WTC11 (cell line): Measurements from ENCODE around the gene RNF126.

Experiments used
- KAT7 ChIP-seq: sonication (generic); formaldehyde crosslinking; IDR thresholded peaks from 2 replicates; pipeline ENCODE4 v1.8.1; 2023; ENCODE audit warnings: missing genetic modification reagents, mild to moderate bottlenecking, borderline replicate concordance
- RELA ChIP-seq: sonication (generic); formaldehyde crosslinking; IDR thresholded peaks from 2 replicates; pipeline ENCODE4 v1.8.1; 2022; ENCODE audit warnings: missing genetic modification reagents, mild to moderate bottlenecking, borderline replicate concordance
- SP1 ChIP-seq: sonication (generic); formaldehyde crosslinking; conservative IDR thresholded peaks from 2 replicates; pipeline ENCODE4 v1.8.1; 2022; ENCODE audit warnings: missing genetic modification reagents
- TF ChIP-seq, protein P1 (sequence below): sonication (generic); formaldehyde crosslinking; IDR thresholded peaks from 2 replicates; pipeline ENCODE4 v1.8.1; 2023; ENCODE audit warnings: mild to moderate bottlenecking, missing genetic modification reagents, moderate library complexity
- TF ChIP-seq, protein P2 (sequence below): fragments of 200-600 bp; IDR thresholded peaks from 2 replicates; pipeline ENCODE4 v1.8.0; 2022; ENCODE audit warnings: antibody characterized with exemption

DNA sequence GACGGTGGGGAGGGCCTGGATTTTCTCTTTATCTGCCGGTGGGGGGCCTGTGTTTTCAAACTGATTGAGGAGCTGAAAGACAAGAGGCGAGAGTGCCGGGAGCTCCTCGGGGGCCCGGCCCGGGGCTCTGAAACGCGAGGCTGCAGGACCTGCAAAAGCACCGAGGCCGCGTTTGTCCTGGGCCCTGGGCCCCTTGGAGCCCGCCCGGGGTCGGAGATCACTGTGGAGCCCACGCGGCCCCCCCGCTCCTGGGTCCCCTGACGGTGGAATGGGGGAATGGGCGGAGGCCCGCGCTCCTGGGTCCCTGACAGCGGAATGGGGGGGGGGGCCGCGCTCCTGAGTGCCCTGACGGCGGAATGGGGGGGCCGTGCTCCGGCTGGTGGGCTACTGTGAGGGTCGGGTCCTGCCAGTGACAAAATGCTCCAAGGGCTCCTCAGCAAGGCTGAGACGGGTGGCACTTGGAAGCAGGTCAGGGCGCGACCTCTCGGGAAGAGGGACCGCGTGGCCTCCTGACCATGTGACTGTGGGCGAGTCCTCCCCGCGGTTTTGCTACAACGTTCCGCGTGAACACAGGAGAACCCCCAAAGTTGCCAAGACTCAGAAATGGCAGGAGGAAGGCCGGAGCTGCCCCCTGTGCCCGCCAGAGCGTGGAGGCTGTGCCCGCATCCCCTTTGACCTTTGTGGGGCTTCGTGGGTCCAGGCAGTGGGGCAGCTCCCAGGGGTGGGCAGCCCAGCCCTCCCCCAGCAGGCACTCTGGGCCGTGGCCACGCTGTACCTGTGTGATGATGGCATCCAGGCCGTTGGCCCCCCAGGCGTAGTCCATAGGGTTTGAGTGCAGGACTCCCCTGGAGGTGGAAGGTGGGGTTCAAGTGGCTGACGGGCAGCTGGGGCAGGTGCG lies 13.9 kb downstream of the RNF126 start:
- TF ChIP-seq, protein P1, sequence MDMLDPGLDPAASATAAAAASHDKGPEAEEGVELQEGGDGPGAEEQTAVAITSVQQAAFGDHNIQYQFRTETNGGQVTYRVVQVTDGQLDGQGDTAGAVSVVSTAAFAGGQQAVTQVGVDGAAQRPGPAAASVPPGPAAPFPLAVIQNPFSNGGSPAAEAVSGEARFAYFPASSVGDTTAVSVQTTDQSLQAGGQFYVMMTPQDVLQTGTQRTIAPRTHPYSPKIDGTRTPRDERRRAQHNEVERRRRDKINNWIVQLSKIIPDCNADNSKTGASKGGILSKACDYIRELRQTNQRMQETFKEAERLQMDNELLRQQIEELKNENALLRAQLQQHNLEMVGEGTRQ (CRISPR knock-in tag): no peak
- TF ChIP-seq KAT7 (CRISPR knock-in tag): no peak
- TF ChIP-seq RELA: no peak
- TF ChIP-seq, protein P2, sequence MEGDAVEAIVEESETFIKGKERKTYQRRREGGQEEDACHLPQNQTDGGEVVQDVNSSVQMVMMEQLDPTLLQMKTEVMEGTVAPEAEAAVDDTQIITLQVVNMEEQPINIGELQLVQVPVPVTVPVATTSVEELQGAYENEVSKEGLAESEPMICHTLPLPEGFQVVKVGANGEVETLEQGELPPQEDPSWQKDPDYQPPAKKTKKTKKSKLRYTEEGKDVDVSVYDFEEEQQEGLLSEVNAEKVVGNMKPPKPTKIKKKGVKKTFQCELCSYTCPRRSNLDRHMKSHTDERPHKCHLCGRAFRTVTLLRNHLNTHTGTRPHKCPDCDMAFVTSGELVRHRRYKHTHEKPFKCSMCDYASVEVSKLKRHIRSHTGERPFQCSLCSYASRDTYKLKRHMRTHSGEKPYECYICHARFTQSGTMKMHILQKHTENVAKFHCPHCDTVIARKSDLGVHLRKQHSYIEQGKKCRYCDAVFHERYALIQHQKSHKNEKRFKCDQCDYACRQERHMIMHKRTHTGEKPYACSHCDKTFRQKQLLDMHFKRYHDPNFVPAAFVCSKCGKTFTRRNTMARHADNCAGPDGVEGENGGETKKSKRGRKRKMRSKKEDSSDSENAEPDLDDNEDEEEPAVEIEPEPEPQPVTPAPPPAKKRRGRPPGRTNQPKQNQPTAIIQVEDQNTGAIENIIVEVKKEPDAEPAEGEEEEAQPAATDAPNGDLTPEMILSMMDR: no peak
- no peak for TF ChIP-seq SP1 (CRISPR knock-in tag)
